CD4-positive, alpha-beta T cell treated with Interferon alpha-2 for 1 hour (primary cell): ENCODE data around the gene DCC.

Experiments
- DNase-seq, 2 donors: peaks; one replicate each; pipeline ENCODE4 v3.0.0-alpha.2; 2020 to 2022

The DCC gene

DNA sequence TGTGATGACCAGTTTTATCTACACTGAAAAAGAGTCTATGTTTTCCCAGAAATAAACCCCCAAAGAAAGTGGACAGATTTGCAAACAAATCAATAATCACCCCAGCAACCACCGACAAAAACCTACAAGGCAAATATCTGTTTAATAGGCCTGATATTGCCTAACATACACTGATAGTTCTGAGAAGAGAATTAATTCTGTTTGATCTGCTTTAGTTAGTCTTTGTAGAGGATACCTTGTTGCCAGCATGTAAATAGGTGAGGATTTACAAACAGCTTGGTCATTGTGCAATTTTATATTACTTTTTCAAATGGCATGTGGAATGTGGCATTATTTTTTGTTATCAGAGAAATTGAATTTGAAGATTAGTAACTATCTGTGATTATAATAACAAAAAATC, 86.5 kb downstream of the DCC start:
- DNase-seq, result no peak

DNA sequence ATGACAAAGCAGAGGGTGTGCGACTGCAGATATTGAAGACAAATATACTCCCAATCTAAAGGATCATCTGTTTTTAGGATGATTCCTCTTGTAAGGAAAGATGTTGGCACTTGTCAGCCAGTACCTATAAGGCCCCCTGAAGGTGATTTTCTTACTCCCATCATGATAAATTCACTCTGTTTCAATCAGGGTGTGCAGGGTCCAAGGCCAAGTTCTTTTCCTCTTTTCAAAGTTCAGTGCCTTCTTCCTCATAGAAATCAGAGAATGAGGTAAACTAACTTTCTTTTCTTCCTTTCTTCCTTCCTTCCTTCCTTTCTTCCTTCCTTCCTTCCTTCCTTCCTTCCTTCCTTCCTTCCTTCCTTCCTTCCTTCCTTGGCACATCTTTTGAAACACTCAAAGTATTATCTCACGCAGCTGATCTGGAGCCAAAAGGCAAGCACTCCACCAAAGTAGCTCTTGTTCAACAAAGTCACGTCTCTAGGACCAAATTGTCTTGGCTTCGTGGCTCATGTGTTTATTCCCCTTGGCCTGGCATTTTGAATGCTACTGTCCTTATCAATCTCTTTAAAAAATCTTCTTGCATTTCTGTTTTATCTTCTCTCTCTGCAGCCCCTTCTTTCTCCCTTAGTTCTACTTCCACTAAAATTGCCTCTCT, 87.7 kb downstream of the DCC start:
- DNase-seq, result no peak

GRCh38 chr18:52431683-52432082, 91.7 kb downstream of the DCC start:
- DNase-seq, result no peak

DNA sequence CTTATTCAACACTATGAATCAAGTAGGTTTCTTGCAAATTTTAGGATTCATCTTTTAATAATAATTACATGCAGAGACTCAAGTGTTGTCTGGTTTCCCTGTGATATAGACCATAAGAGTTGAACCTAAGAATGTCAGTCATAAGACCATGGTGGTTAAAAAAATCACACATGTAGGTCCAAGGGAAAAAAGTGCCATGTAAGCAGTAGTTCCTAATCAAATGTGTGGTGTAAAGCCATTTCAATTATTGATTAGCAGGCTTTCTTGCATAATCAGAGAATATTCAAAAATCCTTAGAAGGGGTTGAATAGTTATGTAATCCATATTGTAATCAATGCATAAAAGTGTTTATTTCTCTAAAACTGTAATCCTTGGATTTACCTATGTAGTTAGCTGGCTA, 93.8 kb downstream of the DCC start:
- DNase-seq, result no peak

DNA sequence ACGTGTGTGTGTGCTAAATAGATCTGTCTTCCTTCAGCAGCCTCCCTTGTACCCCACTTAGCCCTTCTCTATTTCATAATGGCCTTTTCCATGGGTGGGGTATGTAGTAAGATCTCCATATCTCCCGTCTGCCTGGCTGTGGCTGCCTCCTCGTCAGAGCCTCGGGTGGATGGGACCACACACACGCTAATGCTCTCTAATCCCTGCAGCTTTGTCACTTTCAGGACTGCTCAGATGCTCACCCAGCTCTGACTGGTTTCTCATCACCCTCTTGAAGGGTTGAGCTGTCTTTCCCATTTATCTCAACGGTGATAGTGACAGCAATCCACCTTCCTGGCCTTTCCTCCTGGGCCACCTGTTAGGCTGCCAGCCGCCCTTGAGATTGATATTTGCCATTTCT, 95.3 kb downstream of the DCC start:
- DNase-seq, result no peak

DNA sequence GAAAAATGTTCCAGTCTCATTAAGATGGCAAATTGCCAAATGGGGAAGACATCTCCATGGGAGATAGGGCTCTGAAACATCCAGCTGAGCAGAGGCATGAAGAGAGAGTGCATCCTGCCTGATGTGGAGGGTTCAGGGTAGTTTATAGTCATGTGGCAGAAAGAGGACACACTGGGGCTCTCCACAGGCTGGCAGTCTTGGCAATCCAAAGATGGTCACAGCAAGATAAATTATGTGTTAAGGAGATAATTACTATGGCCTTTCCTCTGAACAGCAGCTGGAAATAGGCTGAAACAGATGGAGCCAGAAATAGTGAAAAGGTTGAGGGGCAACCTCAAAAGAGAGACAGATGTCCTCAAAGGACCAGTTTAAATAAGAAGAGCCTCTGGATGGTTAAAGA, 97.2 kb downstream of the DCC start:
- DNase-seq, result no peak

GRCh38 chr18:52439457-52439856, 99.5 kb downstream of the DCC start:
- no peak for DNase-seq

DNA sequence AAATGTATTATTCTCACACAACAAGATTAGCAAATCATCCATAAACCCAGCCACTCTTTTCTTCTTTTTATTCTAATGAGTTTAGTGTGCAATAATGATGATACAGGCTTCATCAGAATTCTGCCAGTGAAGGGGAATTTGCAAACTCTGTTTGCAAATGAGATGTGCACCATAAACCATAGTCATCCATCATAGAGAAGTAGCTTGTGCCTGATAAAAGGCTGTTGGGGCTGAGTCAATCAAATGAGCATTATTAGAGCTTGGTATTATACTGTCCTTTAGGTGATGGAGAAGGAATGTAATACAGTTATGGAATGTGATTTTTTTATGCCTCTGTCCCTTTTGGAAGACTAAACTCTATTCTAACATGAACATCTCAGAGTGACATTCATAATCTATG, 101.8 kb downstream of the DCC start:
- DNase-seq, result no peak

DNA sequence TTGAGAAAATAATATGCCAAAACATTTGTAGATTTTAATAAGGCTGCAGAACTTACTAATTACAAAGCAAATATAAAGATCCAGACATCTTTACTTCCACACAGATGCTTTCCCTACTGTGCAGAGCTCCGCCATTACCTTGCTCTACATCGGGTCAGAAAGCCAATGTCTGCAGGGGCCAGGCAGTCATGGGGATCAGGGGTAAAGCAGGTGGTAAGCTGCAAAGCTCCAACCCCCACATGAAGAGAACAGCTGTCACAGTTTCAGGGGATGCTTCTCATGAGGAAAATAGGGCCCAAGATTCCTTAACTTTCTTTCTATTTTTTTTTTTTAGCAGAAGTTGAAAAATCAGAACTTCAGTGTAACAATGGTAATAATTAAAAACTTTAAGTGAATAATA, 102.7 kb downstream of the DCC start:
- no peak for DNase-seq

DNA sequence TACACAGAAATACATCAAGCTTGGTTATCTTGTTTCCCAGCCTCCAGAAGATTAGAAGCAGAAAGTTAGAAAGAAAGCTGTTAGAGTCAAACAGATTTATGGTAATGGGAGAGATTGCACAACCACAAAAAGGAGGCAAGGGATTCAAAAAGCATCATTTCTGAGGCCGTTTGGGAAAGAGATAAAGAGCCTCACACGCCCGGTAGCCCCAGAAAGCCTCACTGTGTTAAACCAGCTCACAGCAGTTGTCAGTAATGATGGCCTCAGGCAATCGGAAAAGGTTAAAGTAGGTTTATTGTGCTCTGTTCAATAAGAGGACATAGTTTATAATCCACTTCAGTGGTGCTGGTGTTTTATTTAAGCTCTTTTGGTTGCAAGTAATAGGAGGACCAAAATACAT, 111.3 kb downstream of the DCC start:
- DNase-seq, result no peak

DNA sequence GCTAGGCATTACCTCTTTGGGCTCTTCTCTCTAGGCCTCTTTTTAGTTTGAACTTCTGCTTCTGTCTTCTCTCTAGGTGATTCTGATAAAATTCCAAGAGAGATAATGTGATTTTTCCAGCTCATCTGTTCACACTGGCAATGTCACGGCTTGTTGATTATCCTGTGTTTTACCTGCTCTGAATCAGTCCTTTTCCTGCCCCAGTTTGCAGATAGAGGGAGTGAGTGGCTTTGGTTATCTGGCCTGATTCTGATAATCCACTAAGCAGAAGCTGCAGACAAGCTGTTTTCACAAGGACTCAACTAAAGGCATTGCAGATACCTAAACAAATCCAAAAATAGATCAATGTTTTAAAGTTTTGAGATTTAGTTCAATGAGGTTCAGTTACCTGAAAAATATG, 111.9 kb downstream of the DCC start:
- DNase-seq, result no peak

GRCh38 chr18:52452427-52452826, 112.4 kb downstream of the DCC start:
- no peak for DNase-seq

DNA sequence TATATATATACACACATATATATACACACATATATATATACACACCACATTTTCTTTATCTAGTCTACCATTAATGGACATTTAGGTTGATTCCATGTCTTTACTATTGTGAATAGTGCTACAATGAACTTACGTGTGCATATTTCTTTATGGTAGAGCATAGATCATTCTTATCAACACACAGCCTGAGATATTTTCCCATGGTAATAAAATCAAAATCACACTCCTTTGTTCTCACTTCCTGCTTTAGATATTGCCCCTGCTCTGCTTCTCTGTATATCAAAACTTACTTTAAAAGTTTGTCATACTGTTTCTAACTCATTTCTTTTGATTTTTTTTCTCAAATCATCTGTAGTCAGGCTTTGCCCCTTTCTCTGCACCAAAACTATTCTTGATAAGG, 119.9 kb downstream of the DCC start:
- no peak for DNase-seq

- DNase-seq, result no peak
Measured at GRCh38 chr18:52462853-52463252, 122.9 kb downstream of the DCC start.

GRCh38 chr18:52465391-52465790, 125.4 kb downstream of the DCC start:
- no peak for DNase-seq

DNA sequence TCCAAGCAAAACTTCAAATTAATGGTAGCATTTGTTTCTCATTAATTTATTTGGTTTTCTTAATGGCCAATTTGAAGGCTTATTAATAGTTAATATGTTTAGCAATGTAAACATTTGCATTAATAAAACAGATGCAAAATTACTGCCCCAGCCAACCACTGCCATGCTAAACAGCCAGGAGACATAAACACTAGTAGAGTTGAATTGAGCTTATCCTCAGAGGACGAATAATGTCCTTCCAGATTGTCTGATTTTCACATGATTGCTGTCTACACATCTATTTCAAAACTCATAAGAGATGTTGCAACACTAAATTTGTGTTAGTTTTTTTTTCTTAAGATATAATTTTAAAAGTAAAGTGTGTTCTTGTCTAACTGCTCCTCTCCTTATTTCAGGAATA, 128.5 kb downstream of the DCC start:
- no peak for DNase-seq

GRCh38 chr18:52475325-52475724, 135.3 kb downstream of the DCC start:
- no peak for DNase-seq

- no peak for DNase-seq
Measured at GRCh38 chr18:52481116-52481515, 141.1 kb downstream of the DCC start.

DNA sequence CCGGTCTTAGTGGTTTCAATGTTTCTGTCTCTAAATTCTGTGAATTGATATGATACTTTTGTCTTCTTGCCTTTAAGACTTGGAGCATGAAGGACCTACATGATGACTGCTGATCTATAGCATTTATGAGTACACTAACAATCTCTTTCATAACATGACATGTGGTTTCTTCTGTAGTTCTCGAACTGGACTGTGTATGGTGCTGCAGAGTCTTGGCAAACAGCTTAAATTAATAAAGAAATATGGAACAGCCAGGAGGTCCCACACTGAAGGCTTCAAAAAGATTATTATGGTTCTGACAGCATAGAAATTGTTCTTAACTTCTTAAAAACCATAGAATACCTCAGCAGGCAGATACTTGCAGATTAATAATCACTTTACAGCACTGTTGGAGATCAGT, 145.0 kb downstream of the DCC start:
- DNase-seq, result no peak

DNA sequence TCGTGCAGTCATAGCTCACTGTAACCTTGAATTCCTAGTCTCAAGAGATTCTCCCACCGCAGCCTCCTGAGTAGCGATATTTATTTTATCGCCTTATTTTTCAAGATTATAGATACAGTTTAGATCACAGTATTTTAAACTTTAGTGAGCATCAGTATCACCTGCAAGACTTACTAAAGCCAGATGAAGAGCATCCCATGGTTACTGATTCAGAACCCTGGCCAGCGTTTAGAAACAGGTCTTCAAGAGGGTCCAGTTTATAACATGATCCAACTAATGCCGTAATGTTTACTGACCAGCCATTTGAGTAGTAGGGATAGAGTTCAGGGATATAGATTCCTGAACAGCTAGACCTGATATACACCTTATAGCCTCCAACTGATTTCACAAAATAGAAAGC, 146.1 kb downstream of the DCC start:
- no peak for DNase-seq

- DNase-seq, result no peak
Measured at GRCh38 chr18:52489396-52490306, 149.7 kb downstream of the DCC start.

- no peak for DNase-seq
Measured at GRCh38 chr18:52496426-52496825, 156.4 kb downstream of the DCC start.

DNA sequence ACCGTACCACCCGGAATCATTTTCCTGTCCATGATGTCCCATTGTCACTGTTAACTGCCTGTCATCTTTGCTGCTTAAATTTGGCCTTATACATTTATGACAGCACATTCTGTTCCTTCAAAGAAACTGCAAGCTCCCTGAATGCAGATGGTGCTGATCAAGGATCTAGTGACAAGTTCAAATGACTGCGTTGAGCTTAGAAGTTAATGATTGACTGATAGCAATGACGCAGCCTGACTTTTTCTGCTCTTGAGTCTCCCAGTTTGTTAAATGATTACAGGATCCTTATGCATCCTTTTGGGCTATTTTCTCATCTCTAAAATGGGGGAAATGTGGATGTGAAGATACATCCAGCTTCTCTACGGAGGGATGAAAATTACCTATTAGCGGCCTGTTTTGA, 159.0 kb downstream of the DCC start:
- no peak for DNase-seq

DNA sequence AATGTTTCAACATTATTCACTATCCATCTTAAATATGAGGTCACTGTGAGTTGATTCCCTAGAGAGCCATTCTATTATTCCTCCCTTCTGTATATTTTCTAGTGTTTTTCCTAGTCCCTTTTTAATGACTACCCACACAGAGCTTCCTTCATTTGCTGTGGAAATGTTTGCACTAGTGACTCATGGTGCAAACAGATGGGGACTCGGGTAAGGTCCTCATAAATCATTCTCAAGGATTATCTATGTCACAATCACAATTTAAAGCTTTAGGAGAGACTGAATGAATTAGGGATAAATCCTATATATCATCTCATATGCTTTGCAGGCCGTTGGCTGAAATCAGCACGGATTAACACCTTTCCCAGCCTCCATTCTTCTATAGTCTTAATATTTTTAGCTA, 159.6 kb downstream of the DCC start:
- no peak for DNase-seq

DNA sequence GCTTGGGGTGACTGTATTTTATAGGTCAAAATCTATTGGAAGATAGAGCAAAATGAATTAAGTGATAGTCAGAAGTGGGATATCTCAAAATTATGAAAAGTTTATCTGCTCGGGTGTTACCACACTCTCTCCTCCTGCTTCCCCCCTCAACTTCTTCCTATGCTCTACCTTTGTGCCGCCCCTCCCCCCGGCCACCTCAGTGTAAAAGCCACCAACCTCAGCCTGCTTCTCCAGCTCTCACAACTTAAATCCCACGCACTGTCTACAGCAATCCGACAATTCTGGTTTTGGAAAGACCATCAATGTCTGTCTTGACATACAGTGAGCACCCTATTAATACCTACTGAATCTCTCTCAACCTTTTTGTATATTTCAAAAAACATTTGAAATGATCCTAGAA, 164.6 kb downstream of the DCC start:
- no peak for DNase-seq
